ENCODE results near the gene SCYGR1.

DNA sequence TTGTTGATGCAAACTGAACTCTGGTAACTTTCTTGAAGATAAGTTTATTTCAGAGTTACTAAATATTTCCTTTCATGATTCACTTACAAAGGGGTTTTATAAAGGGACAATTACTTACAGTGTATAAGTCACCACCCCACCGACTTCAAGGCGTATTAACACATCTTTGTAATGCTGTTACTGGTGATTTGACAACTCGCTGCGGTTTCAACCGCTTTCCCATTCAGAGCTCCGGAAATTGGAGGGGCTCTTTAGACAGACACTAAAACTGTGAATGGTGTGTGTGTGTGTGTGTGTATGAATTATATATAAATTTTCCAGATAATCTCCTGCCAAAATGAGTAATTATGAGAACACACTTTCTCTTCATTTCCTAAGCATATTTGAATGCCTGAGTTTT is 13.6 kb downstream of the SCYGR1 start:
- TF ChIP-seq POLR2A (IDR thresholded peaks at IDR 0.05), result no peak
- no peak for TF ChIP-seq CTCF (IDR thresholded peaks at IDR 0.05)

All from testis (tissue), 2 donors.